Astrocyte (in vitro differentiated cells and primary cell): Measurements from ENCODE around the gene SEC11A. TPM values are rescaled to one million over a fixed set of nuclear protein-coding genes. Genes with fewer than 3 reads are reported as not detected.

Experiments
- DNase-seq: peaks from one replicate; pipeline ENCODE4 v3.0.0-alpha.2; 2010; ENCODE audit warnings: low read depth
- FAIRE-seq: peaks from 2 replicates; lab custom pipeline; 2011; peaks lifted over from hg19 to GRCh38; lab: Jason Lieb, UNC
- H2AFZ ChIP-seq: 2 replicates; pipeline ENCODE4 v1.6.0; 2012; ENCODE audit warnings: low read depth, low read length, inconsistent platforms
- H3K27ac ChIP-seq: 2 replicates; pipeline ENCODE4 v1.5.1; 2011; ENCODE audit warnings: low read depth, low read length, inconsistent platforms
- H3K27me3 ChIP-seq: 2 replicates; pipeline ENCODE4 v1.6.0; 2011; ENCODE audit warnings: low read length, inconsistent platforms; ENCODE audit not compliant: insufficient read depth
- H3K36me3 ChIP-seq: 2 replicates; pipeline ENCODE4 v1.5.1; 2011; ENCODE audit warnings: low read length, inconsistent platforms; ENCODE audit not compliant: insufficient read depth
- H3K4me1 ChIP-seq: 2 replicates; pipeline ENCODE4 v1.5.1; 2011; ENCODE audit warnings: low read length, inconsistent platforms; ENCODE audit not compliant: insufficient read depth
- H3K4me2 ChIP-seq: 2 replicates; pipeline ENCODE4 v1.6.0; 2012; ENCODE audit warnings: low read length, inconsistent platforms
- H3K4me3 ChIP-seq: 2 replicates; pipeline ENCODE4 v1.5.1; 2011; ENCODE audit warnings: low read depth, mild to moderate bottlenecking, low read length, inconsistent platforms; ENCODE audit not compliant: insufficient read depth
- H3K79me2 ChIP-seq: 2 replicates; pipeline ENCODE4 v1.6.0; 2012; ENCODE audit warnings: mild to moderate bottlenecking, low read length, inconsistent platforms; ENCODE audit not compliant: insufficient read depth
- H3K9ac ChIP-seq: 2 replicates; pipeline ENCODE4 v1.6.0; 2012; ENCODE audit warnings: mild to moderate bottlenecking, low read length, inconsistent platforms
- H3K9me3 ChIP-seq: 2 replicates; pipeline ENCODE4 v1.5.1; 2012; ENCODE audit warnings: low read depth, mild to moderate bottlenecking, low read length, inconsistent platforms; ENCODE audit not compliant: insufficient read depth
- H4K20me1 ChIP-seq: 2 replicates; pipeline ENCODE4 v1.6.0; 2012; ENCODE audit warnings: low read length, inconsistent platforms; ENCODE audit not compliant: insufficient read depth
- H3K27ac Mint-ChIP-seq: one replicate; pipeline ENCODE4 v1.8.0; 2021; ENCODE audit warnings: mild to moderate bottlenecking, mixed read lengths; ENCODE audit not compliant: unreplicated experiment
- H3K27me3 Mint-ChIP-seq: one replicate; pipeline ENCODE4 v1.8.0; 2021; ENCODE audit warnings: low read depth, mixed read lengths; ENCODE audit not compliant: unreplicated experiment
- H3K36me3 Mint-ChIP-seq: one replicate; pipeline ENCODE4 v1.8.0; 2021; ENCODE audit warnings: low read depth, mixed read lengths; ENCODE audit not compliant: unreplicated experiment
- H3K4me1 Mint-ChIP-seq: one replicate; pipeline ENCODE4 v1.8.0; 2021; ENCODE audit warnings: low read depth, mixed read lengths; ENCODE audit not compliant: unreplicated experiment
- H3K4me3 Mint-ChIP-seq: one replicate; pipeline ENCODE4 v1.8.0; 2021; ENCODE audit warnings: mild to moderate bottlenecking, moderate library complexity, mixed read lengths; ENCODE audit not compliant: unreplicated experiment
- H3K9me3 Mint-ChIP-seq: one replicate; pipeline ENCODE4 v1.8.0; 2021; ENCODE audit warnings: mild to moderate bottlenecking, mixed read lengths; ENCODE audit not compliant: unreplicated experiment
- EZH2 ChIP-seq: IDR thresholded peaks from 2 replicates; pipeline ENCODE4 v1.6.1; 2012; ENCODE audit warnings: mild to moderate bottlenecking, low read length, inconsistent platforms; ENCODE audit not compliant: insufficient read depth
- total RNA-seq: library from RNA; stranded (reverse); gene quantifications from 2 replicates; pipeline ENCODE4 v1.2.1, GENCODE V29; 2021
- TF ChIP-seq, protein P1 (sequence below): IDR thresholded peaks from 2 replicates; pipeline ENCODE4 v1.5.1; 2011; ENCODE audit warnings: low read depth, mild to moderate bottlenecking, inconsistent platforms, low read length, moderate library complexity; ENCODE audit not compliant: insufficient read depth

SEC11A gene
- total RNA-seq, 1 donor from 2014 or later, result 198 TPM

DNA sequence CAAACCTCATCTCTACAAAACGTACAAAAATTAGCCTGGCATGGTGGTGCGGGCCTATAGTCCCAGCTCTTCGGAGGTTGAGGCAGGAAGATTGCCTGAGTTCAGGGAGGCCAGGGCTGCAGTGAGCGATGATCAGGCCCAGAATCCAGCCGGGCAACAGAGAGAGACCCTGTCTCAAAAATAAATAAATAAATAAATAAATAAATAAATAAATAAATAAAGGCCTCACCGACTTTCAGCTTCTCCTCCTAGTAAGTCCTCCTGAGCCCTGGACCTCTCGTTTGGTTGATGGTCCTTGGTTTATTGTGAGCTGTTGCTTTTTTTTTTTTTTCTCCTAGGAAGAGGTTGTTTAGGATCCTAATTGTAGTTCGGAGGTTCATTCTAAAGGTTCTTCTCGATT lies 86.9 kb downstream of the SEC11A start:
- Mint-ChIP-seq H3K9me3 (peaks cover 8% of the 10 kb centered on the region), H3K27me3 (no peaks in the 10 kb centered on the region), H3K36me3 (peaks cover 15% of the 10 kb centered on the region), H3K27ac (no peak overlapping the region), H3K4me1 (peaks cover 6% of the 10 kb centered on the region), H3K4me3 (no peak overlapping the region)
- Histone ChIP-seq H3K9ac (no peak overlapping the region), H3K27ac (no peak overlapping the region), H3K27me3 (no peaks in the 10 kb centered on the region), H3K4me2 (no peak overlapping the region), H3K4me3 (no peak overlapping the region), H4K20me1 (peaks cover 5% of the 10 kb centered on the region), H3K4me1 (peaks cover 18% of the 10 kb centered on the region), H2AFZ (no peak overlapping the region), H3K9me3 (no peaks in the 10 kb centered on the region), H3K79me2 (peaks cover 15% of the 10 kb centered on the region), H3K36me3 (no peaks in the 10 kb centered on the region)
- TF ChIP-seq, protein P1, sequence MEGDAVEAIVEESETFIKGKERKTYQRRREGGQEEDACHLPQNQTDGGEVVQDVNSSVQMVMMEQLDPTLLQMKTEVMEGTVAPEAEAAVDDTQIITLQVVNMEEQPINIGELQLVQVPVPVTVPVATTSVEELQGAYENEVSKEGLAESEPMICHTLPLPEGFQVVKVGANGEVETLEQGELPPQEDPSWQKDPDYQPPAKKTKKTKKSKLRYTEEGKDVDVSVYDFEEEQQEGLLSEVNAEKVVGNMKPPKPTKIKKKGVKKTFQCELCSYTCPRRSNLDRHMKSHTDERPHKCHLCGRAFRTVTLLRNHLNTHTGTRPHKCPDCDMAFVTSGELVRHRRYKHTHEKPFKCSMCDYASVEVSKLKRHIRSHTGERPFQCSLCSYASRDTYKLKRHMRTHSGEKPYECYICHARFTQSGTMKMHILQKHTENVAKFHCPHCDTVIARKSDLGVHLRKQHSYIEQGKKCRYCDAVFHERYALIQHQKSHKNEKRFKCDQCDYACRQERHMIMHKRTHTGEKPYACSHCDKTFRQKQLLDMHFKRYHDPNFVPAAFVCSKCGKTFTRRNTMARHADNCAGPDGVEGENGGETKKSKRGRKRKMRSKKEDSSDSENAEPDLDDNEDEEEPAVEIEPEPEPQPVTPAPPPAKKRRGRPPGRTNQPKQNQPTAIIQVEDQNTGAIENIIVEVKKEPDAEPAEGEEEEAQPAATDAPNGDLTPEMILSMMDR, result no peak
- TF ChIP-seq EZH2, result no peak
- no peak for DNase-seq
- no peak for FAIRE-seq

DNA sequence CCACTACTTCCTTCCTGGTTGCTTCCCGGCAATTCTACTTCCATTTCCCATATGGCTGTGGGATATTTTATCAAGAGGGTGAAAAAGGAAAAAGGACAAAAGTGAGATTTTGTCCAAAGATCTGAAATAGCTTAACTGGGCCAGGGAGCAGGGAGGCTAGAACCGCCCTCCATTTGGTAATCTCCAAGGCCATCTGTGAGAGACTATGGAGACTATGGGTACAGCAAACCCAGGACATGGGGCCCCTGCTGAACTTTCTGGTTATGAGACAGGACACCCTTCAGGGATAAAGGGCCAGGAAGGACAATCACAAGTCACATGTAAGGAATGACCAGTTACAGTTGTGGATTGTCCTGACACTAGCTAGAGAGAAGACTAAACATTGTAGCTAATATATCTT lies 90.8 kb downstream of the SEC11A start:
- Histone ChIP-seq H3K79me2 (no peaks in the 10 kb centered on the region), H3K4me3 (no peak overlapping the region), H3K9me3 (peaks cover 24% of the 10 kb centered on the region), H3K27me3 (no peaks in the 10 kb centered on the region), H4K20me1 (no peaks in the 10 kb centered on the region), H3K4me2 (no peak overlapping the region), H2AFZ (no peak overlapping the region), H3K4me1 (no peaks in the 10 kb centered on the region), H3K36me3 (peaks cover 20% of the 10 kb centered on the region), H3K9ac (no peak overlapping the region), H3K27ac (no peak overlapping the region)
- H3K4me1 Mint-ChIP-seq, result no peaks in the 10 kb centered on the region
- H3K9me3 Mint-ChIP-seq, result peaks cover 37% of the 10 kb centered on the region
- H3K27me3 Mint-ChIP-seq, result no peaks in the 10 kb centered on the region
- TF ChIP-seq, protein P1, result no peak
- no peak for TF ChIP-seq EZH2
- FAIRE-seq, result no peak
- no peak overlapping the region for H3K4me3 Mint-ChIP-seq
- peaks cover 49% of the 10 kb centered on the region for H3K36me3 Mint-ChIP-seq
- DNase-seq, result no peak
- H3K27ac Mint-ChIP-seq, result no peak overlapping the region

DNA sequence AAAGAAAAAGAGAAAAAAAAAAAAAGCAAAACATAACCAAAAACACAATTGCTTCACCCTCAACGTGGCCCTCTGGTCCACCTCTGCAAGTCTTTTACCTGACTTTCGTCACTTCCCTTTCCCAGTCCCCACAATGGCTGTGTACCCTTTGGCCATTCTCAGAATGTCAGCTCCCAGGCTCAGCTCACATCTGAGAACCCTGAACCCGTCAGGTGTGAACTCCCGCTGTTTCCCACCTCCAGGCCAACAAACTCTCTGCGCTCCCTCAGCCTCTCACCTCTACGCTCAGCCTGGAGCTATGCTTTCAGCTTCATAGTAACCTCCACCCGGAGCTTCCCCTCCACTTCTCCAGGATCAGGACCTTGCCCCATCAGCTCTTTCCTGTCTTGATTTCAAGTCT lies 91.6 kb downstream of the SEC11A start:
- peaks cover 20% of the 10 kb centered on the region for H3K36me3 ChIP-seq
- no peak overlapping the region for H2AFZ ChIP-seq
- Mint-ChIP-seq H3K27me3 (no peaks in the 10 kb centered on the region), H3K27ac (no peak overlapping the region), H3K36me3 (peaks cover 50% of the 10 kb centered on the region), H3K4me3 (peak overlapping the region; percentile 20), H3K4me1 (no peaks in the 10 kb centered on the region), H3K9me3 (peaks cover 39% of the 10 kb centered on the region)
- FAIRE-seq, result no peak
- peaks cover 30% of the 10 kb centered on the region for H3K9me3 ChIP-seq
- TF ChIP-seq EZH2, result no peak
- TF ChIP-seq, protein P1, result no peak
- no peak overlapping the region for H3K27ac ChIP-seq
- no peaks in the 10 kb centered on the region for H3K4me1 ChIP-seq
- H4K20me1 ChIP-seq, result no peaks in the 10 kb centered on the region
- H3K4me2 ChIP-seq, result no peak overlapping the region
- H3K27me3 ChIP-seq, result no peaks in the 10 kb centered on the region
- DNase-seq, result no peak
- no peak overlapping the region for H3K4me3 ChIP-seq
- no peaks in the 10 kb centered on the region for H3K79me2 ChIP-seq
- H3K9ac ChIP-seq, result no peak overlapping the region
